Neural progenitor cell (in vitro differentiated cells): ENCODE measurements around the gene SP7.

Experiments
- EZH2phosphoT487 ChIP-seq: fragments of 200-600 bp; sonication (generic); IDR thresholded peaks from 2 replicates; pipeline ENCODE4 v1.6.1; 2017; ENCODE audit warnings: antibody characterized with exemption
- TF ChIP-seq, protein P1 (sequence below): fragments of 200-600 bp; sonication (generic); IDR thresholded peaks from 2 replicates; pipeline ENCODE4 v1.5.1; 2017; ENCODE audit warnings: antibody characterized with exemption, mild to moderate bottlenecking

GRCh38 chr12:53343969-53344368, 7.8 kb upstream of the SP7 start:
- TF ChIP-seq EZH2phosphoT487: no peak
- TF ChIP-seq, protein P1, sequence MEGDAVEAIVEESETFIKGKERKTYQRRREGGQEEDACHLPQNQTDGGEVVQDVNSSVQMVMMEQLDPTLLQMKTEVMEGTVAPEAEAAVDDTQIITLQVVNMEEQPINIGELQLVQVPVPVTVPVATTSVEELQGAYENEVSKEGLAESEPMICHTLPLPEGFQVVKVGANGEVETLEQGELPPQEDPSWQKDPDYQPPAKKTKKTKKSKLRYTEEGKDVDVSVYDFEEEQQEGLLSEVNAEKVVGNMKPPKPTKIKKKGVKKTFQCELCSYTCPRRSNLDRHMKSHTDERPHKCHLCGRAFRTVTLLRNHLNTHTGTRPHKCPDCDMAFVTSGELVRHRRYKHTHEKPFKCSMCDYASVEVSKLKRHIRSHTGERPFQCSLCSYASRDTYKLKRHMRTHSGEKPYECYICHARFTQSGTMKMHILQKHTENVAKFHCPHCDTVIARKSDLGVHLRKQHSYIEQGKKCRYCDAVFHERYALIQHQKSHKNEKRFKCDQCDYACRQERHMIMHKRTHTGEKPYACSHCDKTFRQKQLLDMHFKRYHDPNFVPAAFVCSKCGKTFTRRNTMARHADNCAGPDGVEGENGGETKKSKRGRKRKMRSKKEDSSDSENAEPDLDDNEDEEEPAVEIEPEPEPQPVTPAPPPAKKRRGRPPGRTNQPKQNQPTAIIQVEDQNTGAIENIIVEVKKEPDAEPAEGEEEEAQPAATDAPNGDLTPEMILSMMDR: no peak
